Measurements from ENCODE around the gene IGFBP6.

- TF ChIP-seq CTCF (IDR thresholded peaks at IDR 0.05) (no peak), ZFX (IDR thresholded peaks at IDR 0.05; ENCODE audit: borderline replicate concordance) (no peak)
Observed at GRCh38 chr12:53122961-53123468, 25.5 kb downstream of the IGFBP6 start.

Measured in 22Rv1 (cell line).